ENCODE data around the gene P2RY12. TPM values are rescaled to one million over a fixed set of nuclear protein-coding genes. Genes with fewer than 3 reads are reported as not detected.

The P2RY12 gene
- total and polyA plus RNA-seq, 2 of the 8 experiments (the other 6 are each of a cell fraction or from before 2014, with no cell fraction given) = not detected

- Histone ChIP-seq H3K4me1 (replicated peaks in 1 of 4; ENCODE audit: control insufficient read depth in 3 of 4, insufficient read depth in 4 of 4, low read length in 3 of 4) (peaks cover 0 to 10% (median 5%) of the 10 kb centered on the region in 4 experiments; a peak in 3 of 7 replicates), H2BK15ac (ENCODE audit: low read length) (no peak overlapping the region), H2BK12ac (ENCODE audit: low read depth, low read length) (no peak overlapping the region), H2AFZ (ENCODE audit: low read length) (no peak overlapping the region), H3K79me2 (ENCODE audit: control insufficient read depth in 1 of 2, insufficient read depth in 2 of 2, low read length in 2 of 2) (no peaks in the 10 kb centered on the region), H3K23ac (ENCODE audit: insufficient read length) (no peak overlapping the region), H3K9ac (replicated peaks in 1 of 4; ENCODE audit: extremely low read depth in 1 of 4, low read depth in 3 of 4, low read length in 3 of 4) (no peak overlapping the region), H3K4ac (replicated peaks; ENCODE audit: insufficient read length, low read depth, low read length) (no peak overlapping the region), H3K27me3 (replicated peaks in 1 of 4; ENCODE audit: control insufficient read depth in 3 of 4, extremely low read depth in 1 of 4, insufficient read depth in 3 of 4, low read length in 3 of 4) (peaks cover 0 to 1% (median 0%) of the 10 kb centered on the region in 4 experiments; a peak in 1 of 7 replicates), H2AK5ac (ENCODE audit: low read depth, low read length) (no peak overlapping the region), H4K8ac (ENCODE audit: extremely low read depth, insufficient read depth, low read length) (no peak overlapping the region), H3K23me2 (ENCODE audit: low read depth, low read length) (no peaks in the 10 kb centered on the region; the same call in 1 of the 2 replicates), H3K4me3 (ENCODE audit: extremely low read depth in 1 of 4, insufficient read depth in 2 of 4, low read depth in 3 of 4, low read length in 4 of 4) (no peak overlapping the region), H4K91ac (replicated peaks; ENCODE audit: insufficient read length, low read length) (no peak overlapping the region), H3K4me2 (ENCODE audit: insufficient read depth in 1 of 2, low read depth in 2 of 2, low read length in 2 of 2) (no peak overlapping the region), H3K27ac (ENCODE audit: low read depth, low read length) (no peak overlapping the region), H3K56ac (replicated peaks; ENCODE audit: insufficient read length, low read depth, low read length) (no peak overlapping the region), H3K14ac (ENCODE audit: insufficient read length) (no peak overlapping the region), H3K36me3 (ENCODE audit: control insufficient read depth in 2 of 4, insufficient read depth in 4 of 4, low read length in 3 of 4) (no peaks in the 10 kb centered on the region), H4K5ac (ENCODE audit: insufficient read length, low read depth, low read length) (no peak overlapping the region), H3K18ac (ENCODE audit: extremely low read depth, low read length) (no peak overlapping the region), H2BK20ac (ENCODE audit: low read length) (no peak overlapping the region), H2BK5ac (ENCODE audit: low read depth, low read length) (no peak overlapping the region), H4K20me1 (replicated peaks in 1 of 2; ENCODE audit: control insufficient read depth in 1 of 2, insufficient read depth in 2 of 2, low read length in 2 of 2) (no peaks in the 10 kb centered on the region), H3K9me3 (ENCODE audit: insufficient read depth in 2 of 2, low read depth in 1 of 2, low read length in 1 of 2) (no peaks in the 10 kb centered on the region), H2BK120ac (replicated peaks; ENCODE audit: low read depth, low read length) (no peak overlapping the region), H3K79me1 (ENCODE audit: low read depth, low read length) (no peaks in the 10 kb centered on the region)
- WGBS, 2 experiments (ENCODE audit: extremely low coverage in 1 of 2, insufficient coverage in 1 of 2, insufficient read length in 1 of 2, insufficient replicate concordance in 2 of 2, low coverage in 1 of 2, low lambda C conversion rate in 2 of 2, missing lambda C conversion rate in 1 of 2) = 75% methylated on average over 2 of the region's 2 CpGs; no CpG with 5 or more reads in 1 of the 2 experiments
- ChIA-PET POLR2A (ENCODE audit: partially characterized antibody) (no interaction called here), CTCF (ENCODE audit: partially characterized antibody) (interaction anchor here (0.6 to 1.5 kb wide), 5 partner anchors 13 to 115 kb away, joined by 3 to 10 read pairs (median 3); no protein-coding TSS in a partner anchor)
- FAIRE-seq (no peak), DNase-seq (ENCODE audit: low read depth in 1 of 2, low spot score in 2 of 2) (no peak)
- no peak for TF ChIP-seq TCF12 (IDR thresholded peaks at IDR 0.05; ENCODE audit: low read depth, low read length)
- no peak for TF ChIP-seq SUZ12 (IDR thresholded peaks at IDR 0.05; ENCODE audit: low read length)
- no peak for TF ChIP-seq E2F6 (IDR thresholded peaks at IDR 0.05)
- TF ChIP-seq EGR1 (IDR thresholded peaks at IDR 0.05; ENCODE audit: borderline replicate concordance, low read depth, low read length) = no peak
- no peak for TF ChIP-seq BACH1 (IDR thresholded peaks at IDR 0.05; ENCODE audit: low read length)
- TF ChIP-seq CBX5 (IDR thresholded peaks at IDR 0.05; ENCODE audit: low read depth, low read length) = no peak
- no peak for TF ChIP-seq GABPA (IDR thresholded peaks at IDR 0.05; ENCODE audit: borderline replicate concordance, insufficient read depth, low read length)
- no peak for TF ChIP-seq USF2 (IDR thresholded peaks at IDR 0.05; ENCODE audit: low read length)
These were observed 38.7 kb downstream of the P2RY12 start for GRCh38 chr3:151345859-151346258.

Measured in H1 (cell line).